SK-N-SH (cell line): ENCODE measurements around the gene GRIP2. TPM values are rescaled to one million over a fixed set of nuclear protein-coding genes. Genes with fewer than 3 reads are reported as not detected.

ENCODE experiments used
- CTCF ChIA-PET: fragments of 300-600, 350-600 bp; formaldehyde crosslinking; extraction: SDS; loops from one replicate; lab custom pipeline; 2021; lab: Yijun Ruan, JAX
- POLR2A ChIA-PET: fragments of 350-600 bp; sonication (Branson Sonifier 250); formaldehyde crosslinking; extraction: SDS; loops from one replicate; lab custom pipeline; 2020; ENCODE audit warnings: antibody characterized with exemption, inconsistent platforms; lab: Yijun Ruan, JAX
- DNase-seq: peaks from one replicate; pipeline ENCODE4 v3.0.0; 2012
- H2AFZ ChIP-seq: fragments of 200-600 bp; sonication (generic); 2 replicates; pipeline ENCODE4 v1.8.1; 2016; ENCODE audit warnings: antibody characterized with exemption, mild to moderate bottlenecking, low read depth
- H3F3A ChIP-seq: fragments of 200-600 bp; sonication (generic); replicated peaks from 2 replicates; pipeline ENCODE3; 2016; ENCODE audit warnings: antibody characterized with exemption, mild to moderate bottlenecking; ENCODE audit not compliant: insufficient read depth
- H3K27ac ChIP-seq, 2 experiments: fragments of 200-500 bp in 1 of 2; fragments of 200-600 bp in 1 of 2; sonication (Bioruptor generic) in 1 of 2; sonication (generic), shearing (Covaris generic) in 1 of 2; 2 replicates each; pipeline versions ENCODE4 v1.5.1 to v1.6.1; 2014 to 2016; ENCODE audit warnings: low read depth in 2 of 2, inconsistent platforms in 1 of 2, low read length in 1 of 2, mild to moderate bottlenecking in 1 of 2, mixed read lengths in 1 of 2
- H3K27me3 ChIP-seq: fragments of 200-600 bp; sonication (generic), shearing (Covaris generic); 2 replicates; pipeline ENCODE4 v1.6.1; 2016; ENCODE audit warnings: mixed run types; ENCODE audit not compliant: insufficient read depth
- H3K36me3 ChIP-seq, 2 experiments: fragments of 200-500 bp in 1 of 2; fragments of 200-600 bp in 1 of 2; sonication (Bioruptor generic) in 1 of 2; sonication (generic) in 1 of 2; replicated peaks in 1 of 2; 2 replicates each; pipeline versions ENCODE3 to v1.5.1; 2014 to 2016; ENCODE audit warnings: low read length in 1 of 2, mild to moderate bottlenecking in 1 of 2; ENCODE audit not compliant: insufficient read depth in 2 of 2, control insufficient read depth in 1 of 2
- H3K4me1 ChIP-seq, 2 experiments: fragments of 200-500 bp in 1 of 2; fragments of 200-600 bp in 1 of 2; sonication (Bioruptor generic) in 1 of 2; sonication (generic), shearing (Covaris generic) in 1 of 2; 2 replicates each; pipeline versions ENCODE4 v1.5.1 to v1.6.1; 2014 to 2016; ENCODE audit warnings: low read depth in 1 of 2, low read length in 1 of 2, mixed run types in 1 of 2; ENCODE audit not compliant: insufficient read depth in 2 of 2, control insufficient read depth in 1 of 2
- H3K4me2 ChIP-seq: fragments of 200-600 bp; sonication (generic), shearing (Covaris generic); 2 replicates; pipeline ENCODE4 v1.6.1; 2017; ENCODE audit warnings: mixed run types
- H3K4me3 ChIP-seq, 2 experiments: fragments of 200-500 bp in 1 of 2; fragments of 200-600 bp in 1 of 2; sonication (Bioruptor generic) in 1 of 2; sonication (generic), shearing (Covaris generic) in 1 of 2; 2 replicates each; pipeline versions ENCODE4 v1.5.1 to v1.8.1; 2014 to 2016; ENCODE audit warnings: low read depth in 2 of 2, inconsistent platforms in 1 of 2, low read length in 1 of 2, mild to moderate bottlenecking in 1 of 2, mixed read lengths in 1 of 2, moderate library complexity in 1 of 2
- H3K79me2 ChIP-seq: fragments of 200-600 bp; sonication (generic); 2 replicates; pipeline ENCODE4 v1.8.1; 2017; ENCODE audit warnings: mild to moderate bottlenecking; ENCODE audit not compliant: insufficient read depth
- H3K9ac ChIP-seq: fragments of 200-600 bp; sonication (generic); 2 replicates; pipeline ENCODE4 v1.6.1; 2017; ENCODE audit warnings: mixed run types
- H3K9me2 ChIP-seq: fragments of 200-600 bp; sonication (generic); 2 replicates; pipeline ENCODE4 v1.6.1; 2017; ENCODE audit warnings: mixed run types
- H3K9me3 ChIP-seq: fragments of 200-600 bp; sonication (generic); 2 replicates; pipeline ENCODE4 v1.6.1; 2017; ENCODE audit warnings: mixed run types, mild to moderate bottlenecking, moderate library complexity
- H4K20me1 ChIP-seq: fragments of 200-600 bp; sonication (generic); 2 replicates; pipeline ENCODE4 v1.6.1; 2017; ENCODE audit warnings: mild to moderate bottlenecking, mixed run types; ENCODE audit not compliant: insufficient read depth
- ELF1 ChIP-seq: IDR thresholded peaks from 2 replicates; pipeline ENCODE4 v1.4.0; 2012
- EP300 ChIP-seq, 2 experiments: IDR thresholded peaks; 2 replicates each; pipeline versions ENCODE4 v1.4.0 to v1.6.1; 2012; ENCODE audit warnings: borderline replicate concordance in 1 of 2, low read depth in 1 of 2, low read length in 1 of 2
- FOSL2 ChIP-seq: IDR thresholded peaks from 2 replicates; pipeline ENCODE4 v1.4.0; 2012; ENCODE audit warnings: low read depth, mild to moderate bottlenecking, moderate library complexity, borderline replicate concordance
- FOXJ3 ChIP-seq: sonication (generic); formaldehyde crosslinking; IDR thresholded peaks from 2 replicates; pipeline ENCODE4 v1.5.1; 2020; ENCODE audit warnings: mild to moderate bottlenecking, missing genetic modification reagents
- FOXM1 ChIP-seq: IDR thresholded peaks from 2 replicates; pipeline ENCODE4 v1.4.0; 2012; ENCODE audit warnings: low read depth, mild to moderate bottlenecking
- GABPA ChIP-seq: IDR thresholded peaks from 2 replicates; pipeline ENCODE4 v1.4.0; 2012; ENCODE audit warnings: low read depth, mild to moderate bottlenecking
- GATA2 ChIP-seq: sonication (generic); formaldehyde crosslinking; IDR thresholded peaks from 2 replicates; pipeline ENCODE4 v1.5.0; 2020; ENCODE audit warnings: mild to moderate bottlenecking, missing genetic modification reagents
- JUND ChIP-seq: IDR thresholded peaks from 2 replicates; pipeline ENCODE4 v1.4.0; 2012
- MEF2A ChIP-seq: IDR thresholded peaks from 2 replicates; pipeline ENCODE4 v1.4.0; 2012; ENCODE audit warnings: low read depth, borderline replicate concordance
- MXI1 ChIP-seq: IDR thresholded peaks from 2 replicates; pipeline ENCODE4 v1.6.1; 2012; ENCODE audit warnings: mild to moderate bottlenecking, low read depth, low read length, improper control_type of control experiment
- NFIC ChIP-seq: IDR thresholded peaks from 2 replicates; pipeline ENCODE4 v1.4.0; 2012; ENCODE audit warnings: borderline replicate concordance
- NRF1 ChIP-seq: IDR thresholded peaks from 2 replicates; pipeline ENCODE4 v1.6.1; 2012; ENCODE audit warnings: low read depth, mild to moderate bottlenecking, low read length
- RAD21 ChIP-seq: IDR thresholded peaks from 2 replicates; pipeline ENCODE4 v1.6.1; 2012; ENCODE audit warnings: mild to moderate bottlenecking, low read length
- RCOR1 ChIP-seq: fragments of 150-350 bp; IDR thresholded peaks from 2 replicates; pipeline ENCODE4 v1.6.1; 2017; ENCODE audit warnings: antibody characterized with exemption, low read length
- RFX5 ChIP-seq: IDR thresholded peaks from 2 replicates; pipeline ENCODE4 v1.6.1; 2012; ENCODE audit warnings: mild to moderate bottlenecking, improper control_type of control experiment, low read length
- SIN3A ChIP-seq: IDR thresholded peaks from 2 replicates; pipeline ENCODE4 v1.6.1; 2012; ENCODE audit warnings: low read depth, mild to moderate bottlenecking, low read length, moderate library complexity, borderline replicate concordance
- SMC3 ChIP-seq: IDR thresholded peaks from 2 replicates; pipeline ENCODE4 v1.6.1; 2012; ENCODE audit warnings: low read depth, low read length, improper control_type of control experiment
- TAF1 ChIP-seq: IDR thresholded peaks from 2 replicates; pipeline ENCODE4 v1.6.1; 2012; ENCODE audit warnings: low read depth, mild to moderate bottlenecking, low read length, moderate library complexity, borderline replicate concordance
- TCF12 ChIP-seq: IDR thresholded peaks from 2 replicates; pipeline ENCODE4 v1.4.0; 2012
- TEAD4 ChIP-seq: IDR thresholded peaks from 2 replicates; pipeline ENCODE4 v1.4.0; 2012; ENCODE audit warnings: mild to moderate bottlenecking, borderline replicate concordance; ENCODE audit not compliant: insufficient read depth
- YY1 ChIP-seq: IDR thresholded peaks from 2 replicates; pipeline ENCODE4 v1.4.0; 2012; ENCODE audit warnings: low read depth, mild to moderate bottlenecking
- WGBS: methylation state at CpG from one replicate; pipeline ENCODE4 v1.1.6; 2017; ENCODE audit warnings: low lambda C conversion rate; 5-methylcytosine and 5-hydroxymethylcytosine counted together
- polyA plus RNA-seq, 3 experiments: library from polyadenylated mRNA; depleted of rRNA; stranded (reverse); fragments of >200 nt; gene quantifications; 2 replicates each; pipeline ENCODE4 v1.2.3, GENCODE V29; 2012
- TF ChIP-seq, protein P1 (sequence below): IDR thresholded peaks from 2 replicates; pipeline ENCODE4; 2012
- TF ChIP-seq, protein P2 (sequence below): IDR thresholded peaks from 2 replicates; pipeline ENCODE4 v1.4.0; 2012; ENCODE audit warnings: low read depth
- TF ChIP-seq, protein P3 (sequence below): fragments of 200-600 bp; sonication (generic); IDR thresholded peaks from 2 replicates; pipeline ENCODE4 v1.6.1; 2017; ENCODE audit warnings: antibody characterized with exemption, mild to moderate bottlenecking, moderate library complexity
- TF ChIP-seq, protein P4 (sequence below): fragments of 150-350 bp; IDR thresholded peaks from 2 replicates; pipeline ENCODE4 v1.6.1; 2016; ENCODE audit warnings: mild to moderate bottlenecking, low read depth, low read length
- TF ChIP-seq, protein P5 (sequence below): IDR thresholded peaks from 2 replicates; pipeline ENCODE4 v1.6.1; 2012; ENCODE audit warnings: mild to moderate bottlenecking, low read depth, low read length, moderate library complexity

Gene GRIP2
- polyA plus RNA-seq, 1 of the 3 experiments (the other 2 are of a cell fraction): 0.15 TPM

DNA sequence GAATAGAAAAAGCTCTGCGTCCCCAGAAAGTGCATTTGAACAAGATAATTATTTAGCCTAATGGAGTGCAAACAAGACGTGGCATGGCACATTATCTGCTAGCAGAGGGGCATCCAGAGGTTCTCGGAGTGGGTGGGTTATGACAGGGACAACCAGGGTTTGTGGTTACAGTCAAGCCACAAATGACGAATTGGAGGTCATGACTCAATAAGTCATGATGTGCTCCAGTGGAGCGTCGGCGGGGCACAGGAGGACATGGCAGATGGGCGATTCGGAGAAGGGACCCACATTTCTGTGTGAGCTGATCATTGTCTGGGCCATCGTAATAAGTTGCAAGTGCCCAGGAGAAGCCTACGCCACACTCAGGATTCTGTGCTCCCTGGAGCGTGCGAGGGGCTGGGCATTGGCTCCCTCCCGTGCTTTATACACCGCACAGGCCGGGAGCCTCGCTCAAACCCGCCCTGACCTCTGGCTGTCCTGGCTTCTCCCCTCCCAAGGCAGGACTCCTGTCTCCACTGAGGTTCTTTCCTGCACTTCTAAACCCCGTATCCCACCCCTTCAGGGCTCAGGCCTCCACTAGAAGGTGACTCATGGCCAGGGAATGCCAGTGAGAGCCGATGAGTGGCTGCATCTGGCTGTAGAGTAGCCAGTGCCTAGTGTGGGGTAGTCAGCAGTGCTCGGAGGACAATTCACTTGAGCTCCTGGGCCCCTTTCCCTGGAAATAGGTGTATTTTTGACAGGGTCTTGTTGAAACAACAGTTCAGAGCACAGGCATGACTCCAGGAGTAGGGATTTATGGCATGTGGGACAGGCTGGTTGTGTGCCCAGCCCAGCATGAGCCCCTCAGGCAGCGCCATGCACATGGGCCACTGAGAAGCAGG lies 67.4 kb downstream of the GRIP2 start (continued):
- no peak for TF ChIP-seq FOXJ3 (CRISPR knock-in tag)
- TF ChIP-seq, protein P1, sequence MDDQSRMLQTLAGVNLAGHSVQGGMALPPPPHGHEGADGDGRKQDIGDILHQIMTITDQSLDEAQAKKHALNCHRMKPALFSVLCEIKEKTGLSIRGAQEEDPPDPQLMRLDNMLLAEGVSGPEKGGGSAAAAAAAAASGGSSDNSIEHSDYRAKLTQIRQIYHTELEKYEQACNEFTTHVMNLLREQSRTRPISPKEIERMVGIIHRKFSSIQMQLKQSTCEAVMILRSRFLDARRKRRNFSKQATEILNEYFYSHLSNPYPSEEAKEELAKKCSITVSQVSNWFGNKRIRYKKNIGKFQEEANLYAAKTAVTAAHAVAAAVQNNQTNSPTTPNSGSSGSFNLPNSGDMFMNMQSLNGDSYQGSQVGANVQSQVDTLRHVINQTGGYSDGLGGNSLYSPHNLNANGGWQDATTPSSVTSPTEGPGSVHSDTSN: peak; percentile 26
- no peak for TF ChIP-seq RCOR1
- TF ChIP-seq YY1: no peak
- TF ChIP-seq MEF2A: no peak
- TF ChIP-seq, protein P2, sequence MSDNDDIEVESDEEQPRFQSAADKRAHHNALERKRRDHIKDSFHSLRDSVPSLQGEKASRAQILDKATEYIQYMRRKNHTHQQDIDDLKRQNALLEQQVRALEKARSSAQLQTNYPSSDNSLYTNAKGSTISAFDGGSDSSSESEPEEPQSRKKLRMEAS: 0 out of 2 replicates have a peak, but pooled peaks have one; percentile 22
- TF ChIP-seq RFX5: no peak
- TF ChIP-seq TCF12: peak; percentile 64
- TF ChIP-seq, protein P3, sequence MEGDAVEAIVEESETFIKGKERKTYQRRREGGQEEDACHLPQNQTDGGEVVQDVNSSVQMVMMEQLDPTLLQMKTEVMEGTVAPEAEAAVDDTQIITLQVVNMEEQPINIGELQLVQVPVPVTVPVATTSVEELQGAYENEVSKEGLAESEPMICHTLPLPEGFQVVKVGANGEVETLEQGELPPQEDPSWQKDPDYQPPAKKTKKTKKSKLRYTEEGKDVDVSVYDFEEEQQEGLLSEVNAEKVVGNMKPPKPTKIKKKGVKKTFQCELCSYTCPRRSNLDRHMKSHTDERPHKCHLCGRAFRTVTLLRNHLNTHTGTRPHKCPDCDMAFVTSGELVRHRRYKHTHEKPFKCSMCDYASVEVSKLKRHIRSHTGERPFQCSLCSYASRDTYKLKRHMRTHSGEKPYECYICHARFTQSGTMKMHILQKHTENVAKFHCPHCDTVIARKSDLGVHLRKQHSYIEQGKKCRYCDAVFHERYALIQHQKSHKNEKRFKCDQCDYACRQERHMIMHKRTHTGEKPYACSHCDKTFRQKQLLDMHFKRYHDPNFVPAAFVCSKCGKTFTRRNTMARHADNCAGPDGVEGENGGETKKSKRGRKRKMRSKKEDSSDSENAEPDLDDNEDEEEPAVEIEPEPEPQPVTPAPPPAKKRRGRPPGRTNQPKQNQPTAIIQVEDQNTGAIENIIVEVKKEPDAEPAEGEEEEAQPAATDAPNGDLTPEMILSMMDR: no peak
- no peak for TF ChIP-seq RAD21
- no peak for TF ChIP-seq ELF1
- no peak for TF ChIP-seq SMC3
- TF ChIP-seq JUND: peak; percentile 97
- no peak for TF ChIP-seq MXI1
- no peak for TF ChIP-seq NRF1
- TF ChIP-seq SIN3A: no peak
- TF ChIP-seq NFIC: no peak
- no peak for TF ChIP-seq GABPA
- TF ChIP-seq FOXM1: no peak
- TF ChIP-seq TAF1: peak; percentile 26; the same call in 1 of the 2 replicates
- TF ChIP-seq, all 33 proteins: peak for 9

DNA sequence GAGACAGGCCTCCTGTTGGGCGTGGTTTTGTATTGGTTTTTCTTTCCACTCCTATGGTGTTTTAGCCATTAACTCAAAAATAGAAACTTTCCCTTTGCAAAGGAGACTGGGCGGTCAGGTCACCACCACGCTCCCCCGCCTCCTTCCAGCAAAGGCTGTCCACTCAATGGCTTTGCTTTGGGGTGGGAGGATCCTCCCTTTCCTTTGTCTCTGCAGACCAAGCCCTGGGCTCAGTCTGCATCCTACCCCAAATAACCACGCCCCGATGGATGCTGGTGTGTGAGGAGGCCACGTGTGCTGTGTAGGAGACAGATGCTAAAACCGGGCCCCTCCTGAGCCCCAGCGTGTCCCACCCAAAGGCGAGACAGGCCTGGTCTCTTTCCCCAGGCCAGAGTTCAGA lies 68.5 kb downstream of the GRIP2 start:
- Histone ChIP-seq H3F3A (peaks cover 10% of the 10 kb centered on the region), H3K27me3 (no peaks in the 10 kb centered on the region), H3K79me2 (no peaks in the 10 kb centered on the region), H3K4me1 (peaks cover 4 to 23% of the 10 kb centered on the region in 2 experiments; a peak in 3 of 4 replicates), H3K9me2 (no peaks in the 10 kb centered on the region), H3K36me3 (peaks cover 4 to 14% of the 10 kb centered on the region in 2 experiments), H3K9me3 (no peaks in the 10 kb centered on the region), H3K4me2 (no peak overlapping the region), H3K4me3 (no peak overlapping the region), H4K20me1 (no peaks in the 10 kb centered on the region), H2AFZ (no peak overlapping the region), H3K27ac (peak overlapping the region in 1 of 2 experiments; percentile 83; a peak in 2 of 4 replicates), H3K9ac (no peak overlapping the region)
- 96% methylated on average over 10 of the region's 10 CpGs for WGBS
- no peak for DNase-seq
- ChIA-PET POLR2A (no interaction called here), CTCF (interaction anchor here (0.8 to 2.3 kb wide), 5 partner anchors 10 to 210 kb away, joined by 3 to 10 read pairs (median 3); no protein-coding TSS in a partner anchor)
- no peak for TF ChIP-seq RCOR1
- no peak for TF ChIP-seq SIN3A
- no peak for TF ChIP-seq FOSL2
- no peak for TF ChIP-seq GATA2
- no peak for TF ChIP-seq TEAD4
- TF ChIP-seq NRF1: no peak
- TF ChIP-seq, protein P4, sequence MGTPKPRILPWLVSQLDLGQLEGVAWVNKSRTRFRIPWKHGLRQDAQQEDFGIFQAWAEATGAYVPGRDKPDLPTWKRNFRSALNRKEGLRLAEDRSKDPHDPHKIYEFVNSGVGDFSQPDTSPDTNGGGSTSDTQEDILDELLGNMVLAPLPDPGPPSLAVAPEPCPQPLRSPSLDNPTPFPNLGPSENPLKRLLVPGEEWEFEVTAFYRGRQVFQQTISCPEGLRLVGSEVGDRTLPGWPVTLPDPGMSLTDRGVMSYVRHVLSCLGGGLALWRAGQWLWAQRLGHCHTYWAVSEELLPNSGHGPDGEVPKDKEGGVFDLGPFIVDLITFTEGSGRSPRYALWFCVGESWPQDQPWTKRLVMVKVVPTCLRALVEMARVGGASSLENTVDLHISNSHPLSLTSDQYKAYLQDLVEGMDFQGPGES: no peak
- TF ChIP-seq, protein P5, sequence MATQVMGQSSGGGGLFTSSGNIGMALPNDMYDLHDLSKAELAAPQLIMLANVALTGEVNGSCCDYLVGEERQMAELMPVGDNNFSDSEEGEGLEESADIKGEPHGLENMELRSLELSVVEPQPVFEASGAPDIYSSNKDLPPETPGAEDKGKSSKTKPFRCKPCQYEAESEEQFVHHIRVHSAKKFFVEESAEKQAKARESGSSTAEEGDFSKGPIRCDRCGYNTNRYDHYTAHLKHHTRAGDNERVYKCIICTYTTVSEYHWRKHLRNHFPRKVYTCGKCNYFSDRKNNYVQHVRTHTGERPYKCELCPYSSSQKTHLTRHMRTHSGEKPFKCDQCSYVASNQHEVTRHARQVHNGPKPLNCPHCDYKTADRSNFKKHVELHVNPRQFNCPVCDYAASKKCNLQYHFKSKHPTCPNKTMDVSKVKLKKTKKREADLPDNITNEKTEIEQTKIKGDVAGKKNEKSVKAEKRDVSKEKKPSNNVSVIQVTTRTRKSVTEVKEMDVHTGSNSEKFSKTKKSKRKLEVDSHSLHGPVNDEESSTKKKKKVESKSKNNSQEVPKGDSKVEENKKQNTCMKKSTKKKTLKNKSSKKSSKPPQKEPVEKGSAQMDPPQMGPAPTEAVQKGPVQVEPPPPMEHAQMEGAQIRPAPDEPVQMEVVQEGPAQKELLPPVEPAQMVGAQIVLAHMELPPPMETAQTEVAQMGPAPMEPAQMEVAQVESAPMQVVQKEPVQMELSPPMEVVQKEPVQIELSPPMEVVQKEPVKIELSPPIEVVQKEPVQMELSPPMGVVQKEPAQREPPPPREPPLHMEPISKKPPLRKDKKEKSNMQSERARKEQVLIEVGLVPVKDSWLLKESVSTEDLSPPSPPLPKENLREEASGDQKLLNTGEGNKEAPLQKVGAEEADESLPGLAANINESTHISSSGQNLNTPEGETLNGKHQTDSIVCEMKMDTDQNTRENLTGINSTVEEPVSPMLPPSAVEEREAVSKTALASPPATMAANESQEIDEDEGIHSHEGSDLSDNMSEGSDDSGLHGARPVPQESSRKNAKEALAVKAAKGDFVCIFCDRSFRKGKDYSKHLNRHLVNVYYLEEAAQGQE: no peak
- TF ChIP-seq EP300 (IDR thresholded peaks at IDR 0.05; ENCODE audit: borderline replicate concordance in 1 of 2, low read depth in 1 of 2, low read length in 1 of 2): no peak
